ENCODE data around the gene CAD.

DNA sequence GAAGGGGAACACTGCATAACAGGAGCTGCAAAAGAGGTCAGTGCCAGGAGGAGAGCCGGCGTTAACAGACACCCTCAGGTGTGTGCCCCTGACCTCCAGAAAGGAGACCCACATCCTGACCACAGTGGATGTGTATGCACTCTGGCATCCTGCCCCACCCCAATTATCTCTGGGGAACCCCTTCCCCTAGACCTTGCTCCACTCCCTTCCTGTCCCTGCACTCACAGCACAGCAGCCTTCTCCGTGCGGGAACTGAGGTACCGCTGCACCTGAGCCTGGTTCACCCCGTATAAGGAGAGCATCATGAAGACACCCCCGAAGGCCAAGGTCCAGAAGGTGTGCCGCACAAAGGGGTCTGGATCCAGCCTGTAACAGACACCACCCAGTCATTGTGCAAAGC lies 12.6 kb upstream of the CAD start:
- TF ChIP-seq CTCF (IDR thresholded peaks at IDR 0.05) (no peak), POLR2A (IDR thresholded peaks at IDR 0.05) (no peak)
